ENCODE measurements around the gene LCA5.
"Not testable (repeated sequence)": the region's sequence is repeated elsewhere in the genome, so short reads cannot be mapped to it uniquely, and the experiment has no call there.

Gene LCA5

GRCh38 chr6:79466207-79466834 lies 70.9 kb downstream of the LCA5 start:
- DNase-seq (ENCODE audit: low read depth): no peak

GRCh38 chr6:79465381-79465780 lies 71.8 kb downstream of the LCA5 start:
- no peak for DNase-seq (ENCODE audit: low read depth)

- no peak for DNase-seq (ENCODE audit: low read depth)
Observed at GRCh38 chr6:79463621-79464050, 73.6 kb downstream of the LCA5 start.

- no peak for DNase-seq (ENCODE audit: low read depth)
Observed at GRCh38 chr6:79461205-79461604, 76.0 kb downstream of the LCA5 start.

GRCh38 chr6:79455446-79455845 lies 81.8 kb downstream of the LCA5 start:
- DNase-seq (ENCODE audit: low read depth): no peak

GRCh38 chr6:79453558-79454042 lies 83.6 kb downstream of the LCA5 start:
- DNase-seq (ENCODE audit: low read depth): no peak

GRCh38 chr6:79450984-79451383 lies 86.2 kb downstream of the LCA5 start:
- DNase-seq (ENCODE audit: low read depth): no peak

GRCh38 chr6:79446006-79446405 lies 91.2 kb downstream of the LCA5 start:
- no peak for DNase-seq (ENCODE audit: low read depth)

- not testable (repeated sequence) for DNase-seq (ENCODE audit: low read depth)
Observed at GRCh38 chr6:79443876-79444275, 93.4 kb downstream of the LCA5 start.

GRCh38 chr6:79441192-79441591 lies 96.0 kb downstream of the LCA5 start:
- DNase-seq (ENCODE audit: low read depth): no peak

GRCh38 chr6:79440598-79440997 lies 96.6 kb downstream of the LCA5 start:
- DNase-seq (ENCODE audit: low read depth): no peak

GRCh38 chr6:79438030-79438429 lies 99.2 kb downstream of the LCA5 start:
- DNase-seq (ENCODE audit: low read depth): no peak

- DNase-seq (ENCODE audit: low read depth): no peak
Observed at GRCh38 chr6:79436241-79436640, 101.0 kb downstream of the LCA5 start.

- no peak for DNase-seq (ENCODE audit: low read depth)
Observed at GRCh38 chr6:79435746-79436145, 101.5 kb downstream of the LCA5 start.

All from stimulated activated CD8-positive, alpha-beta memory T cell treated with anti-CD3 and anti-CD28 coated beads, Interleukin-15, amount 100 ng/mL, for 1 hour (primary cell).